Stimulated activated CD8-positive, alpha-beta memory T cell treated with anti-CD3 and anti-CD28 coated beads, Interleukin-7, amount 100 ng/mL, for 4 hours (primary cell): ENCODE measurements around the gene TLR10.
"Not testable (repeated sequence)": the region's sequence is repeated elsewhere in the genome, so short reads cannot be mapped to it uniquely, and the experiment has no call there.

Experiments used
- DNase-seq, 2 donors: peaks; one replicate each; pipeline ENCODE4 v3.0.0-alpha.2; 2020; ENCODE audit warnings: low read depth in 2 of 2

The TLR10 gene

GRCh38 chr4:38802561-38803355 lies 20.0 kb upstream of the TLR10 start:
- DNase-seq: no peak

- no peak for DNase-seq
These were observed 18.2 kb upstream of the TLR10 start for GRCh38 chr4:38800961-38801450.

GRCh38 chr4:38800366-38800765 lies 17.6 kb upstream of the TLR10 start:
- no peak for DNase-seq

- no peak for DNase-seq
These were observed 12.3 kb upstream of the TLR10 start for GRCh38 chr4:38795087-38795486.

- no peak for DNase-seq
These were observed 11.3 kb upstream of the TLR10 start for GRCh38 chr4:38794051-38794450.

GRCh38 chr4:38791010-38791409 lies 8.2 kb upstream of the TLR10 start:
- no peak for DNase-seq

- no peak for DNase-seq
These were observed 5.5 kb upstream of the TLR10 start for GRCh38 chr4:38788317-38788716.

GRCh38 chr4:38787693-38788092 lies 4.9 kb upstream of the TLR10 start:
- DNase-seq: no peak

- no peak for DNase-seq
These were observed 3.2 kb upstream of the TLR10 start for GRCh38 chr4:38785901-38786402.

- DNase-seq: no peak
These were observed 2.4 kb upstream of the TLR10 start for GRCh38 chr4:38785041-38785790.

GRCh38 chr4:38784141-38784540 lies 1.4 kb upstream of the TLR10 start:
- no peak for DNase-seq

GRCh38 chr4:38783109-38783460 lies 295 bp upstream of the TLR10 start:
- no peak for DNase-seq

- no peak for DNase-seq
These were observed 932 bp downstream of the TLR10 start for GRCh38 chr4:38781854-38782261.

GRCh38 chr4:38780833-38781484 lies 1.8 kb downstream of the TLR10 start:
- DNase-seq: no peak

GRCh38 chr4:38779790-38780189 lies 3.0 kb downstream of the TLR10 start:
- no peak for DNase-seq

- DNase-seq: not testable (repeated sequence)
These were observed 4.9 kb downstream of the TLR10 start for GRCh38 chr4:38777925-38778324.

- DNase-seq: no peak
These were observed 7.5 kb downstream of the TLR10 start for GRCh38 chr4:38775326-38775725.

GRCh38 chr4:38774181-38774955 lies 8.4 kb downstream of the TLR10 start:
- DNase-seq: no peak

GRCh38 chr4:38770281-38770680 lies 12.5 kb downstream of the TLR10 start:
- DNase-seq: not testable (repeated sequence)

- DNase-seq: no peak
These were observed 12.9 kb downstream of the TLR10 start for GRCh38 chr4:38769857-38770256.

- DNase-seq: no peak
These were observed 13.3 kb downstream of the TLR10 start for GRCh38 chr4:38769441-38769840.

- DNase-seq: no peak
These were observed 13.8 kb downstream of the TLR10 start for GRCh38 chr4:38768968-38769394.
